ENCODE data around the gene P2RX7.
"Not testable (repeated sequence)": the region's sequence is repeated elsewhere in the genome, so short reads cannot be mapped to it uniquely, and the experiment has no call there.

The P2RX7 gene

DNA sequence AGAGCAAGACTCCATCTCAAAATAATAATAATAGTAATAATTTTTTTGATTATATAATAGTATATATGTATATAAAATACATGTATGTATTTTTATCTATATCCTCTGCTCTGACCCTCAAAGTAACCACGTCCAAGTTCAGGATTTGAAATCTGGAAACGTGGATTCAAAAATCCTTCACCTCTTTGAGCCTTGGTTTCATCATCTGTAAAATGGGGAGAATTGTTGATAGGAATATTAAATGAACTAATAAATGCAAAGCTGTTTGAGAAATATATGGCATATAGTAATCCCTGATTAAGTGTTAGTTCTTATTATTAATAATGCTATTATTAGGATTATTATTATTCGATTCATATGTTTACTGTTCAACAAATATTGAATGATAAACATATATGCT is 2.6 kb downstream of the P2RX7 start:
- no peak for DNase-seq (ENCODE audit: low read depth, low spot score)

DNA sequence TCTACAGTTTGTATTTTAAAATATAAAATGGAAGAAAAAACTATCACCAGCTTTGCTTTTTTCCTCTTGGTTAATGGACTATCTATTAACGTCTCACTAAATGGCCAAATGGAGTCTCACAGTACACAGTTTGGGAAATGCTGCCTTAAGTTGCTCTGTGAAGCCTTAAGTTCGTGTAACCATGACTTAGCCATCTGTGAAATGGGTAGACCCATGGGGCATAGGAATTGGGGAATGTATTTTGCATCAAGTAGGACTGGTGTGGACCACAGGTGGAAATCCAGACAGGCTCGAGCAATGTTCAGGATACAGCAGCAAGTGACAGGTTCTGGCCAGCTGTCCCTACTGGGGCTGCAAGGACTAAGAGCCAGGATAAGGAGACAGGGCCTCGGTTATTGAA is 4.8 kb downstream of the P2RX7 start:
- DNase-seq (ENCODE audit: low read depth, low spot score) = no peak

DNA sequence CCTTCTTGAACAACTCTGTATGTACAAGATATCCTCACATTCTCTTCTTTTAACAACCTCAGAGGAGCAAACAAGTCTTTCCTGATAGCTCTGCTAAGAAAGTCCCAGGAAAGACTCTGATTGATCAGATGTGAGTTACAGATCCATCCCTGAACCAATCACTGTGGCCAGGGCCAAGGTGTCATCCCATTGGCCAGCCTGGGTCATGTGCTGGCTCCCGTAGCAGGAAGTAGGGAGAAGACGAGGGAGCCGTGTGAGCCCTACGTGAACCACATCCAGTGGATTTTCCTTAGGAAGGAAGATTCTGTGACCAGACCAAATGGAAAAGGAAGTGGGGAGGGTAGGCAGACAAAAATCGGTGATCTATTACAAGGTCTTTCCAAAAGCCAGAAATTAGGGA is 5.6 kb downstream of the P2RX7 start:
- no peak for DNase-seq (ENCODE audit: low read depth, low spot score)

DNA sequence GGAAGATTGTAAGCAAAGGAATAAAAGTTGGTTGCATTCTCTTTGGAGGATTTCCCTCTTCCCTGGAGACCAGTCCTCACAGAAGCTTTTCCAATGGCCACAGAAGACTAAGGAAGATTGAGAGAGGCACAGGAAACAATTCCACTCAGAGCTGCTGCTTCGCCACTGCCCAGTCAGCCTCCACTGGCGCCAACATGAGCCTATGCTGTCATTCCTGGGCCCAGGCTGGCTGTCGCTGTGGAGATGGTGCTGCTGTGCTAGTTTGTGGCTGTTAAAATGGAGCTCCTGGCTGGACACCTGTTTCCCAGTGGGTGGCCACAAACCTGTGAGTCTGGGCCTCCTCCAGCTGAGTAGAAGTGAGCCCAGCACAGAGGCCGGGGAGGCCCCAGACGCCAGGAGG is 6.6 kb downstream of the P2RX7 start:
- DNase-seq (ENCODE audit: low read depth, low spot score) = no peak

DNA sequence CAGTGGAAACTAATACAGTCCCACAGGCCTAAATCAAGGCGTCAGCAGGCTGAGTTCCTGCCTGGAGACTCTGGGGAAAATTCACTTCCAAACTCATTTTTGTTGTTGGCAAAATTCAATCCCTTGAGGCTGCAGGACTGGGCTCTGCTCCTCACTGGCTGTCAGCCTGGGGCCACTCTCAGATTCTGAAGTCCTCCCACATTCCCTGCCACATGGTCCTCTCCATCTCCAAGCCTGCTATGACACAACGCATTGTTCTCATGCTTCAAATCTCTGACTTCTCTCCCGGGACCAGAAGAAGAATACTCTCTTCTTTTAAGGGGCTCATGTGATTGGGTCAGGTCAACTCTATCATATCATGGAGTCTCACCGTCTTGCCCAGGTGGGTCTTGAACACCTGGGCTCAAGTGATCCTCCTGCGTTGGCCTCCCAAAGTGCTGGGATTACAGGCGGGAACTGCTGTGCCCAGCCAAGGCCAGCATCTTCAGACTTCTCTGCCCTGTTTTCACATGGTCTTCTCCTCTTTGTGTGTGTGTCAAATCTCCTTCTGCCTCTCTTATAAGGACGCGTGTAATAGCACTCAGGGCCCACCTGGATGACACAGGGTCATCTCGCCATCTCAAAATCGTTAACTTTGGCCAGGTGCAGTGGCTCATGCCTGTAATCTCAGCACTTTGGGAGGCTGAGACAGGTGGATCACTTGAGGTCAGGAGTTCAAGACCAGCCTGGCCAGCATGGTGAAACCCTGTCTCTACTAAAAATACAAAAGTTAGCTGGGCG is 9.7 kb downstream of the P2RX7 start:
- DNase-seq (ENCODE audit: low read depth, low spot score) = no peak

DNA sequence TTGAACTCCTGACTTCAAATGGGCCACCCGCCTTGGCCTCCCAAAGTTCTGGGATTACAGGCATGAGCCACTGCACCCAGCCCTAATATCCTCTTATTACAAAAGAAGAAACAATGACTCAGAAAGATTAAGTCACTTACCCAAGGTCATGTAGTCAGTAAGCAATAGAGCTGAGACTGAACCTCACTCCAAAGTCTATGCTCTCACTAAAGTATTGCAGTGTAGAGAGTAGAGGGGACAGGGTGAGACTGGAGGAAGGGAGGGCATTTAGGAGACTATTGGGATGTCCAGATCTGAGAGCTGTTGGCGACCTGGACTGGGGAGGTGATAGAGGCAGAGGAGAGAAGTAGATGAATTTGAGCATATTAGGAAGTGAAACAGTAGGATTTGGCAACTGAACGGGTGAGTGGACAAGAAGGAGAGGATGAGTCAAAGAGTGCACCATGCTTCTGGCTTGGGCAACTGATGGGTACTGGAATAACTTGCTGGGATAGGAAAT is 11.8 kb downstream of the P2RX7 start:
- no peak for DNase-seq (ENCODE audit: low read depth, low spot score)

DNA sequence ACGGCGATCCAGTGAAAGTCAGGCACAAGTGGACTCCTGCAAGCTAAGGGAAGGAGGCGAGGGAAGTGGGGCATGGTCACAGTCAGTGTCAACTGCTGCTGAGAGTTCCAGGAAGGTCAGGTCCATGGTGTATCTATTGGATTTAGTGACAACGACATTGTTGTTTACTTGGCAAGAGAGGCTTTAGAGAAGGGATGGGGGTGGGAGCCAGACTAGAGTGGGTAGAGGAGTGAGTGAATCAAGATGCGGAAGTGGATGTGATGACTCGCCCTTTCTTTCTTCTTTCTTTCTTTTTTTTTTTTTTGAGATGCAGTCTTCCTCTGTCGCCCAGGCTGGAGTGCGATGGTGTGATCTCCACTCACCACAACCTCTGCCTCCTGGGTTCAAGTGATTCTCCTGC is 12.5 kb downstream of the P2RX7 start:
- DNase-seq (ENCODE audit: low read depth, low spot score) = no peak

DNA sequence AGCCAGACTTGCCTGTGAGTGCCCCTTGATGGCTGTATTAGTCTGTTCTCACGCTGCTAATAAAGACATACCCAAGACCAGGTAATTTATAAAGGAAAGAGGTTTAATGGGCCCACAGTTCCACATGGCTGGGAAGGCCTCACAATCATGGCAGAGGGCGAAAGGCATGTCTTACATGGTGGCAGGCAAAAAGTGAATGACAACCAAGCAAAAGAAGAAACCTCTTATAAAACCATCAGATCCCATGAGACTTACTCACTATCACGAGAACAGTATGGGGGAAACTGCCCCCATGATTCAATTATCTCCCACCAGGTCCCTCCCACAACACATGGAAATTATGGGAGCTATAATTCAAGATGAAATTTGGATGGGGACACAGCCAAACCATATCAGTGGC is 16.6 kb downstream of the P2RX7 start:
- DNase-seq (ENCODE audit: low read depth, low spot score) = not testable (repeated sequence)

DNA sequence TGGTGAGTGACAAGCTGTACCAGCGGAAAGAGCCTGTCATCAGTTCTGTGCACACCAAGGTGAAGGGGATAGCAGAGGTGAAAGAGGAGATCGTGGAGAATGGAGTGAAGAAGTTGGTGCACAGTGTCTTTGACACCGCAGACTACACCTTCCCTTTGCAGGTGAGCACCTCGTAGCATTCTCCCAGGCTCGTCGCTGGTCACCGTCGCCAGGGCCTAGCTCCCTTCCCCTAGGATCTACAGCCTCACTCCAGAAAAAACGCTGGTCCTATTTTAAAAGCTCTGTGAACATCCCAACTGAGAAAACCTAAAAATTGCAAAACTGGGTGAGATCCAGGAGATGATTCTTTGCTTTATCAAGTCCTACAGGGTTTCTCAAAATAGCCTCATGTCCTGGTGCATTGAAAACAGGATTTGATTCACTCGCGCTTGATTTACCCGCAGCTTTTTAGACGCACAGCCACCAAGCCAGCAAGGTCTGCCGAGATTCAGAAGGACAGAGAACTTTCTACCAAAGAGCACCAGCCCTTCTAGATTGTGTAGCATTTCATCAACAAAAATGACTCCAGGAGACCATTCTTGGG is 22.2 kb downstream of the P2RX7 start:
- no peak for DNase-seq (ENCODE audit: low read depth, low spot score)

DNA sequence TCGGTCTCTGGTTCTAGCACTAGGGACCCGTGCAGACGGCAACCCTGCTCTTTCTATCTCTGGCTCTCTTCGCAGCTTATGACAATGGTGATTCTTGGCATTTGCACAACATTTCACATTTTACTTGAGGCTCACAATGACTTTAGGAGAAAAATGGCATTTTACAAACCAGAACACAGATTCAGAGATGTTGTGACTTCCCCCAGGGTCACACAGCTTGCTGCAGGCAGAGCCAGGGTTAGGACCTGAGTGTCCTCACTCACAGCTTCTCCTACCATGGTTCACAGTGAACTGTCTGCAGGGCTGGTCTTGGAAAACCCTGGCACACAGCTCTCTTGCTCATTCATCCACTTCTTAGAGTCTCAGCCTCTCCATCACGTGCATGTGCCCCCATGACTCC is 23.7 kb downstream of the P2RX7 start:
- no peak for DNase-seq (ENCODE audit: low read depth, low spot score)

DNA sequence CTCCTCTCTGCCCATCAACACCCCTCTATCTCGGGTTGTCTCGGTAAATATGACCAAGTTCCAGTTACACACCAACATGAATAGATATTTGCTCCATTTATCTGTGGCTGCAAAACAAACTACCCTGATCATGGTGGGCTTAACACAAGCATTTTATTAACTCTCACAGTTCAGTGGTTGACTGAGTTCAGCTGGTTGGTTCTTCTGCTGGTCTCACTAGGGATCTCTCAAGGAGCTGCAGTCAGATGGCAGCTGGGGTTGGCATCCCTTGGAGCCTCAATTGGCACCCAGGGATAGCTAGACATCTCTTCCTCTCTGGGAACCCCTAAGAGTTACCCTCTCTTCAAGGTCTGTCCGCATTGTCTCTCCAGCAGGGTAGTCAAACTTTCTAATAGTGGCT is 25.4 kb downstream of the P2RX7 start:
- DNase-seq (ENCODE audit: low read depth, low spot score) = no peak

DNA sequence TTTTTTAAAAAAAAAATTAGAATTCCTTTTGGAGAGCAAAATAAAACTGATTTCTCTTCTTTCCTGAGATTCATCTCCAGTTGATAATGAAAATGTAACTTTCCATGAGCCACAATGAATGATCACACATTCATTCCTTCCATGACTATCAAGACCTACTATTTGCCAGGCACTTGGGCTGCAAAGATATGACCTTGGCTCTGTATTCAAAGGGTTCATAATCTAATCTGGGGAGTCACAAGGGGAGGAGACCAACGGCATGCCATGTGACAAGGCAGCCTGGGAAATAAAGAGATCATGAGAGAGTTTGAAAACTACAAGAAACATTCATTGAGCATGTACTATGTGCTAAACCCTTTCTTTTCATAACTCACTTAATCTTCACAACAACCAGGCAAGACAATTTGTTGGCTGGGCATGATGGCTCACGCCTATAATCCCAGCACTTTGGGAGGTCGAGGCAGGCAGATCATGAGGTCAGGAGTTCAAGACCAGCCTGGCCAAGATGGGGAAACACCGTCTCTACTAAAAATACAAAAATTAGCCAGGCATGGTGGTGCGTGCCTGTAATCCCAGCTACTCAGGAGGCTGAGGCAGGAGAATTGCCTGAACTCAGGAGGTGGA is 26.2 kb downstream of the P2RX7 start:
- DNase-seq (ENCODE audit: low read depth, low spot score) = not testable (repeated sequence)

DNA sequence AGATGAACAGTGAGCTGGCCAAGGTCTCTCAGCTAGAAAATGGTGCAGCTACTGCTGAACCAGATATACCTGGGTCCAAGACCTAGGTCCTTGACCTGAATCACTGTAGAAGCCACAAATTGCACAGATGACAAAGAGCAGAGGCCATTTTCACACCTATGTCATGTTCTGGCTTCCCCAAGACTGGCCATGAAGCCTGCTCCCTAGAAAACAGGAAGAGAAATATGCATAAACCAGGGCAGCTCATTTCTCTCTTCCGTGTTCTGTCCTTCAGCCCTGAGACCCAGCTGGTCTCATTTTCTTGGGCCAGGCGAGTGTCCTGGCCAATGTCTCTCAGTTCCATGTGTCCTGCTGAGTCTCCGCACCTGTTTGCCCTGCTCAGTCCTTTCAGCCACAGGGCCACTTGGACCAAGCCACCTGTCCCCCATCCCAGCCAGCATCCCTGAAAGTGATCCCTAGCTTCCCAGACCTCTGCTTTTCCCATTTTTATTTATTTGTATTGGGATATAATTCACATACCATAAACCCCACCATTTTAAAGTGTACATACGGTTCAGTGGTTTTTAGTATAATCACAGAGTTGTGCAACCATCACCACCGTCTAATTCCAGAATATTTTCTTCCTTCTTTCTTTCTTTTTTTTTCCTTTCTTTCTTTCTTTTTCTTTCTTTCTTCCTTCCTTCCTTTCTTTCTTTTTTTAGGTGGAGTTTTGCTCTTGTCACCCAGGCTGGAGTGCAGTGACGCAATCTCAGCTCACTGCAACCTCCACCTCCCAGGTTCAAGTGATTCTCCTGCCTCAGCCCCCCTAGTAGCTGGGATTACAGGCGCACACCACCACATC is 27.0 kb downstream of the P2RX7 start:
- DNase-seq (ENCODE audit: low read depth, low spot score) = no peak

DNA sequence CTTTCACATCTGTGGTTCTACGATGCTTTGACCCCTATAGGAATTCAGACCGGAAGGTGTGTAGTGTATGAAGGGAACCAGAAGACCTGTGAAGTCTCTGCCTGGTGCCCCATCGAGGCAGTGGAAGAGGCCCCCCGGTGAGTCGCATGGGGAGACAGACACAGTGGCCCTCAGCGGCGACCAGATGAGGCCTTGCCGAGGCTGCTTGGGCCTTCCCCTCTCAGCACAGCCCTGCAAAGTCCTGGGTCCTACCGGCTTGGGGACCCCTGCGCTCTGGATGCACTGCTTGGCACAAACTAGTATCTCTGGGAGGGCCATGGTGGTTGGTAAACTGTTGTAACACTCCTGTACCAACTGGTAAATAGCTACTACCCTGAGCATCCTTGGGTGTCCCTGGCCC is 29.7 kb downstream of the P2RX7 start:
- DNase-seq (ENCODE audit: low read depth, low spot score) = no peak

DNA sequence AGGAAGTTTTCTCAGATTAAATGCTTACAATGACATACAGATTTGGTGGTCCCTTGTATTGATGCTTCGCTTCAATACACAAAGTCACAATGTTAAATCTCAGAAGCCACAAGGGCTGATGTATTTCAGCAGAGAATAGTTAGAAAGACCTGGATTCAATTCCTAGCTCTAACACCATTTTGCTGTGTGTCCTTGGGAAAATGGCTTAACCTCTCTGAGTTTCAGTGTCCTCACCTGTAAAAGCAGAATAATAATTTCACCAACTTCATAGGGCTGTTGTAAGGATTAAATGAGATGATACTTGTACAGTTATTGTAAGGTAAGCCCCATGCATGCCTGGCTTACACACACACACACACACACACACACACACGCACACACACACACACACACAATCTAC is 30.3 kb downstream of the P2RX7 start:
- no peak for DNase-seq (ENCODE audit: low read depth, low spot score)

DNA sequence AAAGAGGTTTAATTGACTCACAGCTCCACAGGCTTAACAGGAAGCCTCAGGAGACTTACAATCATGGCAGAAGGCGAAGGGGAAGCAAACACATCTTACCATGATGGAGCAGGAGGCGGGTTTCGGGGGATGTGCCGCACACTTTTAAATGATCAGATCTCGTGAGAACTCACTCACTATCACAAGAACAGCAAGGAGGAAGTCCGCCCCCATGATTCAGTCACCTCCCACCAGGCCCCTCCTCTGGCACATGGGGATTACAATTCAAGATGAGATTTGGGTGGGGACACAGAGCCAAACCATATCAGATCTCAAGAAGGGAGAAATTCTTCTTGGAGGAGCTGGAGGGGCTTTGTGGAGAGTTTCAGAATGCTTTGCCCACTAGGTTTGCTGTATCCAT is 32.2 kb downstream of the P2RX7 start:
- DNase-seq (ENCODE audit: low read depth, low spot score) = not testable (repeated sequence)

DNA sequence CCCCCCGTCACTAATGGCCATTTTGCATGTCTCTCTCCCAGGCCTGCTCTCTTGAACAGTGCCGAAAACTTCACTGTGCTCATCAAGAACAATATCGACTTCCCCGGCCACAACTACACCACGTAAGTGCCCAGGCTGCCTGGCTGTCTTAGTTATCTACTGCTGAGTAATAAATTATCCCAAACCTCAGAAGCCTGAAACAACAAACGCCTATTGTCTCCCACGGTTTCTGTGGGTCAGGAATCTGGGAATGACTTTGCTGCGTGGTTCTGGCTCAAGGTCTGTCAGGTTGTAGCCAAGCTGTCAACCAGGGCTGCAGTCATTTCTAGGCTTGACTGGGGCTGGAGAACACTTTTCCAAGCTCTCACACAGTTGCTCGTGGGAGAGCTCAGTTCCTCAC is 32.6 kb downstream of the P2RX7 start:
- DNase-seq (ENCODE audit: low read depth, low spot score) = no peak

DNA sequence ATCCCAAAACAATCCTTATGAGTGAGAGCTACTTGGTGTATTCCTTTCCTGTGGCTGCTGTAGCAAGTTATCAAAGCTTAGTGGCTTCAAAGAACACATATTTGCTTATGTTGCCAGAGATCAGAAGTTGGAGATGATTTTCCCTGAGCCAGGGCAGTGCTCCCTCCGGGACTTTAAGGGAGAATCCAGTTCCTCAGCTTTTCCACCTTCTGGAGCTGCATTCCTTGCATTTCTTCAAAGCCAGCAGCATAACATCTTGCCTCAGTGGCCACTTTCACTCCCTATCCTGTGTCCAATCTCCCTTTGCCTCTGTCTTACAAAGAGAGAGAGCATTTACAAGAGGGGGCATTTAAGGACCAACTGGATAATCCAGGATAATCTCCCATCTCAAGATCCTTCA is 33.7 kb downstream of the P2RX7 start:
- no peak for DNase-seq (ENCODE audit: low read depth, low spot score)

DNA sequence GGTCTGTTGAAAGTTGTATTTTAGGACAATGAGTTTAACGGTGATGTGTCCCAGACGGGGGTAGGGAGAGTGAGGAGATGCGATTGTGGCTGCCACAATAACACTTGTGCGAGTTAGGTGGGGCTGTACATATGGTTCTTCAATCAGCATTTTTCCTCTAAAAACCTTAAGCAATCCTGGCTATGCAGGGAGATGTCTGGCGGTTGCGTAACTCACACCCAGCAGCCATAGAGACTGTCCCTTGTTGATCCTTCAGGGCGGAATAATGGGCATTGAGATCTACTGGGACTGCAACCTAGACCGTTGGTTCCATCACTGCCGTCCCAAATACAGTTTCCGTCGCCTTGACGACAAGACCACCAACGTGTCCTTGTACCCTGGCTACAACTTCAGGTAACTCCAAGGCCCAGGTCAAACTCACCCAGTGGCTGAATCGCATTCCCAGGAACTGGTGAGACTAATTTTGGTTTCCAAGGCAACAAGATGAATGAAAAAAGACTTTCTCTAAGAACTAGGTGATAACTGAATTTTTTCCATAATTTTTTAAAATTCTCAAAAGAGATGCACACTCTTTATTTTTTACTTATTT is 34.6 kb downstream of the P2RX7 start:
- no peak for DNase-seq (ENCODE audit: low read depth, low spot score)

DNA sequence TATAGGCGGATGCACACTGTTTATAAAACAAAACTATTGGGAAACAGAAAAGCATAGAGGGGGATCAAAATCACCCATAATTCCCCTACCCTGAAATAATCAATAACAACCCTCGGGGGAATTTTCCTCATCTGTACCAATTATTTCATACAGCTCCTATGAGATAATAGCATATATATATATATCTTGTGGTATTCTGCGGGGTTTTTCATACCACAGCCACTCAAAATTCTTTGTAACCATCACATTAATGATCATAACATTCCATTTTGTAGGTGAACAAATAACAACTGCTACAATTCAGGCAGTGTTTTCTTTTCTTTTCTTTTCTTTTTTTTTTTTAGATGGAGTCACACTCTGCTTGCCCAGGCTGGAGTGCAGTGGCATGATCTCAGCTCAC is 35.3 kb downstream of the P2RX7 start:
- no peak for DNase-seq (ENCODE audit: low read depth, low spot score)

DNA sequence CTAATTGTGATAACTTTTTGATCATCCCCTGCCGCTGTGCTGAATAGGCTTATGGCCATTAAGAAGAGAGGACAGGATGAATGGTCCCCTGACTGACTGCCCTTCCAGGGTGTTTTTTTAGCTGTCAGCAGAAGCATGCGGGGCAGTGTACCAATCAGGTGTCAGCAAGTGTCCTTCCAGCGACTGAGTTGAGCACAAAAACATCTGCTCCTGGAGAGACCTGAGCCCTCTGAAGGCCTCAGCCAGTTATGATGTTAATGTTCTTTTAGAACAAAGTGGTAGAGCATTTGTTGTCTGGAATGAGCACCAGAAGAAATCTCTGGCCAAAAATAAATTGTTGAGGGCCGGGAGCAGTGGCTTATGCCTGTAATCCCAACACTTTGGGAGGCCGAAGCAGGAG is 37.5 kb downstream of the P2RX7 start:
- no peak for DNase-seq (ENCODE audit: low read depth, low spot score)

All from activated CD4-positive, CD25-positive, alpha-beta regulatory T cell treated with anti-CD3 and anti-CD28 coated beads, Interleukin-2, amount 50 U/mL, for 16 hours (primary cell).